ENCODE results near the gene MAP4K2. TPM values are rescaled to one million over a fixed set of nuclear protein-coding genes. Genes with fewer than 3 reads are reported as not detected.
A peak's percentile ranks its signal among the peaks of the same experiment; 100 is the strongest.
"Not testable (repeated sequence)": the region's sequence is repeated elsewhere in the genome, so short reads cannot be mapped to it uniquely, and the experiment has no call there.

MAP4K2 gene
- total RNA-seq = 14.0 TPM

GRCh38 chr11:64803158-64803845 lies at the start of gene MAP4K2:
Gene MAP4K2, minus strand, starts transcription at chr11:64803214. Its CDS starts 65 bp downstream, at chr11:64803149.
- peak; percentile 82 for DNase-seq (ENCODE audit: low spot score)

- DNase-seq (ENCODE audit: low spot score) = no peak
These were observed 48.9 kb upstream of the MAP4K2 start for GRCh38 chr11:64851831-64852351.

GRCh38 chr11:64850979-64851567 lies 48.1 kb upstream of the MAP4K2 start:
- no peak for DNase-seq (ENCODE audit: low spot score)

GRCh38 chr11:64849598-64850356 lies 46.8 kb upstream of the MAP4K2 start:
- no peak for DNase-seq (ENCODE audit: low spot score)

- DNase-seq (ENCODE audit: low spot score) = no peak
These were observed 46.0 kb upstream of the MAP4K2 start for GRCh38 chr11:64848826-64849597.

GRCh38 chr11:64848214-64848825 lies 45.3 kb upstream of the MAP4K2 start:
- no peak for DNase-seq (ENCODE audit: low spot score)

GRCh38 chr11:64846998-64847666 lies 44.1 kb upstream of the MAP4K2 start:
- DNase-seq (ENCODE audit: low spot score) = peak; percentile 94

GRCh38 chr11:64845776-64846129 lies 42.7 kb upstream of the MAP4K2 start:
- DNase-seq (ENCODE audit: low spot score) = not testable (repeated sequence)

- no peak for DNase-seq (ENCODE audit: low spot score)
These were observed 42.2 kb upstream of the MAP4K2 start for GRCh38 chr11:64845129-64845775.

- peak; percentile 76 for DNase-seq (ENCODE audit: low spot score)
These were observed 41.5 kb upstream of the MAP4K2 start, which contains the start of gene CDC42BPG for GRCh38 chr11:64844330-64845128. Gene CDC42BPG, minus strand, starts transcription at chr11:64844653. Its CDS starts 84 bp downstream, at chr11:64844569.

GRCh38 chr11:64843686-64844329 lies 40.8 kb upstream of the MAP4K2 start:
- no peak for DNase-seq (ENCODE audit: low spot score)

GRCh38 chr11:64842851-64843685 lies 40.1 kb upstream of the MAP4K2 start:
- peak; percentile 81 for DNase-seq (ENCODE audit: low spot score)

GRCh38 chr11:64842366-64842759 lies 39.3 kb upstream of the MAP4K2 start:
- DNase-seq (ENCODE audit: low spot score) = no peak

GRCh38 chr11:64841592-64842365 lies 38.8 kb upstream of the MAP4K2 start:
- no peak for DNase-seq (ENCODE audit: low spot score)

GRCh38 chr11:64839887-64840782 lies 37.1 kb upstream of the MAP4K2 start:
- DNase-seq (ENCODE audit: low spot score) = no peak

GRCh38 chr11:64839335-64839734 lies 36.3 kb upstream of the MAP4K2 start:
- DNase-seq (ENCODE audit: low spot score) = no peak
